GM12801 (cell line): ENCODE results near the gene C6orf132.

Experiments
- CTCF ChIP-seq: IDR thresholded peaks from one replicate; pipeline ENCODE4 v1.5.1; 2011; ENCODE audit warnings: control low read depth; ENCODE audit not compliant: insufficient read length; ENCODE audit errors: extremely low read depth

C6orf132 gene

GRCh38 chr6:42142118-42142835 is at the start of gene C6orf132:
C6orf132 (minus strand) TSS chr6:42142620; CDS start chr6:42142444, 176 bp downstream.
- TF ChIP-seq CTCF, result no peak

- no peak for TF ChIP-seq CTCF
Measured at GRCh38 chr6:42190554-42191183, 48.2 kb upstream of the C6orf132 start.

- no peak for TF ChIP-seq CTCF
Measured at GRCh38 chr6:42188406-42188805, 46.0 kb upstream of the C6orf132 start.

- no peak for TF ChIP-seq CTCF
Measured at GRCh38 chr6:42185597-42185996, 43.2 kb upstream of the C6orf132 start.

- no peak for TF ChIP-seq CTCF
Measured at GRCh38 chr6:42184475-42184874, 42.1 kb upstream of the C6orf132 start.

GRCh38 chr6:42182101-42182500 is 39.7 kb upstream of the C6orf132 start:
- TF ChIP-seq CTCF, result no peak

- no peak for TF ChIP-seq CTCF
Measured at GRCh38 chr6:42179945-42180313, 37.5 kb upstream of the C6orf132 start.
